Neural cell (in vitro differentiated cells): ENCODE data around the gene CRLF3.

Source experiments
- CTCF ChIP-seq: fragments of 450-650 bp; IDR thresholded peaks from 2 replicates; pipeline ENCODE4 v1.5.1; 2014; ENCODE audit warnings: antibody characterized with exemption, mild to moderate bottlenecking, moderate library complexity; ENCODE audit not compliant: poor library complexity, severe bottlenecking
- RAD21 ChIP-seq: fragments of 450-650 bp; conservative IDR thresholded peaks from 2 replicates; pipeline ENCODE4 v1.6.1; 2014; ENCODE audit warnings: antibody characterized with exemption, mild to moderate bottlenecking, moderate library complexity
- TF ChIP-seq, protein P1 (sequence below): IDR thresholded peaks from 2 replicates; pipeline ENCODE4 v1.6.1; 2012; ENCODE audit warnings: borderline replicate concordance

DNA sequence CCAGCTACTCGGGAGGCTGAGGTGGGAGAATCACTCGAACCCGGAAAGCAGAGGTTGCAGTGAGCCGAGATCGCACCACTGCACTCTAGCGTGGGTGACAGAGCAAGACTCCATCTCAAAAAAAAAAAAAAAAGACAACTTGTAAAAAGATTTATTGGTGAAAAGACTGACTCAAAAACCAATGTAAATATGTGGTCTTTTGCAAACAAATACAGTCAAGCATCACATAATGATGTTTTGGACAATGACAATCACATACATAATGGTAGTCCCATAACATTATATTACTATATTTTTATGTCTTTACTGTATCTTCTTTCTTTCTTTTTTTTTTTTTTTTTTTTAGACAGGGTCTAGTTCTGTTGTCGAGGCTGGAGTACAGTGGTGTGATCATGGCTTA is 8.3 kb downstream of the CRLF3 start:
- TF ChIP-seq CTCF, result no peak
- TF ChIP-seq, protein P1, sequence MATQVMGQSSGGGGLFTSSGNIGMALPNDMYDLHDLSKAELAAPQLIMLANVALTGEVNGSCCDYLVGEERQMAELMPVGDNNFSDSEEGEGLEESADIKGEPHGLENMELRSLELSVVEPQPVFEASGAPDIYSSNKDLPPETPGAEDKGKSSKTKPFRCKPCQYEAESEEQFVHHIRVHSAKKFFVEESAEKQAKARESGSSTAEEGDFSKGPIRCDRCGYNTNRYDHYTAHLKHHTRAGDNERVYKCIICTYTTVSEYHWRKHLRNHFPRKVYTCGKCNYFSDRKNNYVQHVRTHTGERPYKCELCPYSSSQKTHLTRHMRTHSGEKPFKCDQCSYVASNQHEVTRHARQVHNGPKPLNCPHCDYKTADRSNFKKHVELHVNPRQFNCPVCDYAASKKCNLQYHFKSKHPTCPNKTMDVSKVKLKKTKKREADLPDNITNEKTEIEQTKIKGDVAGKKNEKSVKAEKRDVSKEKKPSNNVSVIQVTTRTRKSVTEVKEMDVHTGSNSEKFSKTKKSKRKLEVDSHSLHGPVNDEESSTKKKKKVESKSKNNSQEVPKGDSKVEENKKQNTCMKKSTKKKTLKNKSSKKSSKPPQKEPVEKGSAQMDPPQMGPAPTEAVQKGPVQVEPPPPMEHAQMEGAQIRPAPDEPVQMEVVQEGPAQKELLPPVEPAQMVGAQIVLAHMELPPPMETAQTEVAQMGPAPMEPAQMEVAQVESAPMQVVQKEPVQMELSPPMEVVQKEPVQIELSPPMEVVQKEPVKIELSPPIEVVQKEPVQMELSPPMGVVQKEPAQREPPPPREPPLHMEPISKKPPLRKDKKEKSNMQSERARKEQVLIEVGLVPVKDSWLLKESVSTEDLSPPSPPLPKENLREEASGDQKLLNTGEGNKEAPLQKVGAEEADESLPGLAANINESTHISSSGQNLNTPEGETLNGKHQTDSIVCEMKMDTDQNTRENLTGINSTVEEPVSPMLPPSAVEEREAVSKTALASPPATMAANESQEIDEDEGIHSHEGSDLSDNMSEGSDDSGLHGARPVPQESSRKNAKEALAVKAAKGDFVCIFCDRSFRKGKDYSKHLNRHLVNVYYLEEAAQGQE, result no peak
- TF ChIP-seq RAD21, result no peak
